Gastroesophageal sphincter (tissue), 3 donors: Measurements from ENCODE around the gene CMTM6.

ENCODE experiments used
- EP300 ChIP-seq: sonication (generic); formaldehyde crosslinking; IDR thresholded peaks from one replicate; pipeline ENCODE4 v1.6.1; 2017; ENCODE audit warnings: antibody characterized with exemption, mild to moderate bottlenecking
- POLR2A ChIP-seq, 2 donors: fragments of 450-650 bp; IDR thresholded peaks; one replicate each; pipeline ENCODE4 v1.6.1; 2017; ENCODE audit warnings: antibody characterized with exemption in 2 of 2, mild to moderate bottlenecking in 2 of 2, moderate library complexity in 1 of 2
- TF ChIP-seq, protein P1 (sequence below), 4 experiments: fragments of 200-600 bp in 2 of 4; fragments of 450-650 bp in 2 of 4; sonication (generic) in 1 of 4; IDR thresholded peaks; one replicate each; pipeline ENCODE4 v1.5.1; 2017 to 2019; ENCODE audit warnings: antibody characterized with exemption in 4 of 4, mild to moderate bottlenecking in 2 of 4, moderate library complexity in 2 of 4

- TF ChIP-seq, protein P1, sequence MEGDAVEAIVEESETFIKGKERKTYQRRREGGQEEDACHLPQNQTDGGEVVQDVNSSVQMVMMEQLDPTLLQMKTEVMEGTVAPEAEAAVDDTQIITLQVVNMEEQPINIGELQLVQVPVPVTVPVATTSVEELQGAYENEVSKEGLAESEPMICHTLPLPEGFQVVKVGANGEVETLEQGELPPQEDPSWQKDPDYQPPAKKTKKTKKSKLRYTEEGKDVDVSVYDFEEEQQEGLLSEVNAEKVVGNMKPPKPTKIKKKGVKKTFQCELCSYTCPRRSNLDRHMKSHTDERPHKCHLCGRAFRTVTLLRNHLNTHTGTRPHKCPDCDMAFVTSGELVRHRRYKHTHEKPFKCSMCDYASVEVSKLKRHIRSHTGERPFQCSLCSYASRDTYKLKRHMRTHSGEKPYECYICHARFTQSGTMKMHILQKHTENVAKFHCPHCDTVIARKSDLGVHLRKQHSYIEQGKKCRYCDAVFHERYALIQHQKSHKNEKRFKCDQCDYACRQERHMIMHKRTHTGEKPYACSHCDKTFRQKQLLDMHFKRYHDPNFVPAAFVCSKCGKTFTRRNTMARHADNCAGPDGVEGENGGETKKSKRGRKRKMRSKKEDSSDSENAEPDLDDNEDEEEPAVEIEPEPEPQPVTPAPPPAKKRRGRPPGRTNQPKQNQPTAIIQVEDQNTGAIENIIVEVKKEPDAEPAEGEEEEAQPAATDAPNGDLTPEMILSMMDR (IDR thresholded peaks at IDR 0.05) = no peak
- TF ChIP-seq POLR2A (IDR thresholded peaks at IDR 0.05) (no peak), EP300 (no peak)
These were observed 23.1 kb upstream of the CMTM6 start for GRCh38 chr3:32525720-32526119.
